DLD1 (cell line): ENCODE data around the gene PDLIM7.

ENCODE experiments used
- in situ Hi-C: cut with HindIII; loops from 2 replicates; pipeline ENCODE4 v1.10.0; 2017; ENCODE audit warnings: low sequenced_read_pairs

PDLIM7 gene

DNA sequence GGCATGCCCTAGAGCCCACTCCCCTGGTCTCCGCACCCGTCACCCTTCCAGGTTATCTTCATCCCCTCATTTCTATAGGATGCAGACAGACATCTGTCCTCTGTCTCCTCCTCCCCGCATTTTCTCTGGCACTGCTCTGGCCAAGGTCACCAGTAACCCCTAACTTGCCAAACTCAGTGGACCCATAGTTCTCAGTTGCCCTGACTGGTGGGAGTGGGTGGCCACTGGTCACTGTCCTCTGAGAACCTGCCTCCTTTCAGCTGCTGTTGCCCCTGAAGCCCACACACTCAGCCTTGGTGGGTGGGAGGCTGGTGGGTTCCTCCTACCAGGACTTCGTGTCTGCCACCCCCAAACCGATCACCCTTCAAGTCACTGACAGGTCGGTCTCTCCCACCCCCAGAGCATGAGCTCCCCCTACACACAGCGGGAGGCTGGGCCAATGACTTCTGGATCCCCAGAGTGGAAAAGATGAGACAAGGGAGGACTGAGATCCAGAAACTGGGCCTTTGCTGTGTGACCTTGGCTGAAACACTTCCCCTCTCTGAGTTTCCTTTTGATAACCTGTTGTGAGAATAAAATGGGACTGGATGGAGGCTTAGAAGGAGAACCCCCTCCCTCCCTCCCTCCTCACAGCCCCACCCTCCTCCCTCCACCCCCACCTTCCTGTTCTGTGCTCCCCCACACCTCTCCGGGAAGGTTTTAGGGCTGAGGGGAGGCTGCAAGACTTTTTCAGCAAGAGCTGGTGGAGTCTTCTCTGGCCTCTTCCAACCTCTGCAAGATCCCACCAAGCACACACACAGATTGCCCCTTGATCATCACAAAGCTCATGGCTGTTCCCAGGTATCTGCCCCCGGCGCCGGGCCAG lies 21.6 kb downstream of the PDLIM7 start:
- in situ Hi-C loops = no loop called here

DNA sequence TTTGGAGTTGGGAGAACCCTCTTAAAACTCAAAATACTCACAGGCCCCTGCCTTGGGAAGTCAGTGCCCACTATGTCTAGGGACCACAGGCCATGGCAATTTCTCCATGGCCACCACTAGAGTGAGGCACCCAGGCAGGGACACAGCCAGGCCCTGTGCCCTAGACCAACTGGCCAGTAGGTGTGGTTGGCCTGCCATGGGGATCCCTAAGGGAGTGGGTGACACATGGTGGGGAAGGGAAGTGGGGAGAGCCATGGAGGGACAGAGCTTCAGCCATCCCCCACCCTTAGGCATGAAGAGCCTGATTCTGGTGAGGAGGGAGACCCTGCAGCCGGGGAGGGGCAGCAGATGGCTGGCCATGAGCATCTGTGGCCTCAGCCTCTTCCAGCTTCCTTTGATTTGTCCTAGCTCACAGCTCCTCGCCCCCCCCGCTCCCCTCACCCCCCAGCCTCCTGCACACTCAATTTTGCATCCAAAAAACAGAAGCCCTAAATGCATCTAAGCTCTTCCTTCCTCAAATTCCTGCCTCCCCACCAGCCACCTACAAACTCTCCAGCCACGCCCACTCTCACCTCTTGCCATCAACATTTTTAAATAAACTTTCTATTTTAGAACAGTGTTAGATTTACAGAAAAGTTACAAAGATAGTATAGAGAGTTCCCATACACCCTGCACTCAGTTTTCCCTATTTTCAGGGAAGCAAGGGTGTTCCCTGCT lies 22.4 kb downstream of the PDLIM7 start:
- in situ Hi-C loops = no loop called here

DNA sequence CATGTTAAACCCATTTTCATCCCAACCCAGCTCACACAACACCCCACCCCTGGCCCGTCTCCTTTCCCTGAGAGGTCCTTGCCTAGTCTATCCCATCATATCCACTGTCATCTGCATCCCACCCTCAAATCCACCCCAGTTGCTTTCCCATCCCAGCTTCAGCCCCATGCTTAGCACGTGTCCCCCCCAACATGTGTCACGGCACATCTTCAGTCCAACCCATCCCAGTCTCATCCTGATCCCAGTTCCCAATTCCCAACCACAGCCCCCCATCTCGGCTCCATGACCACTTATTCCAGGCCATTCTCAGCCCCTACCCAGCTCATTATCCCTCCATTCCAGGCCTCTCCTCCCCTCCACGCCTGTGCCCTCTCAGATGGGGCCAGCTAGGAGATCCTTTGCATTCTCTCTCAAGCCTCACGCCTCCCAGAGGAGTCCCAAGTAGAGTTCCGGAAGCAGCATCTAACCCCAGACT lies 23.4 kb downstream of the PDLIM7 start:
- in situ Hi-C loops = no loop called here

DNA sequence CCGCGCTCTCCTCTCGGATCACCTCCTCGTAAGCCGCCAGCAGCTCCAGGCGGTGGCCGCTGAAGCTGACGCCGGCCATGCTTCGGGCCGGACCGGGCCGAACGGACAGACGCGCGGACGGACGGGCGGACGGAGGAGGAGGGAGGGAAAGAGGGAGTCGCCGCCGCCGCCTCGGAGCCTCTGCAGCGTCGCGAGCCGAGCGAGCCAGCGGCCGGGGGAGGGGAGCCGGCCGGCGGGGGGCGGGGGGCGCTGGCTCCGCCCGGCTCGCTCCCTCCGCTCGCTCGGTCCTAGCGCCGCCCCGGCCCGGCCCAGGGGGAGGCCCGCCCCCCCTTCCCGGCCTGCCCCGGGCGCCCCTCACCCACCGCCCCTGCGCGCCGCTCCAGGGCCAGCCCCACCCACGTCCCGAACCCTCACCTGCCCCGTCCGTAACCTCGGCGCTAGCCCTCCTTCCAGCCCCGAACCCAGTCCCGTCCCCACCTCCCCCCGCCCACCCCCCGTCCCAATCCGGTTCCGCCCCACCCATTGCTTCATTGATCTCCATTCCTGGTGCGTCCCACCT lies 23.9 kb downstream of the PDLIM7 start, which contains the start of gene DBN1:
DBN1 (minus strand) TSS at position 192 of the 559 bp plus-strand sequence; CDS start at position 79, 113 bp downstream.
- in situ Hi-C loops = no loop called here

DNA sequence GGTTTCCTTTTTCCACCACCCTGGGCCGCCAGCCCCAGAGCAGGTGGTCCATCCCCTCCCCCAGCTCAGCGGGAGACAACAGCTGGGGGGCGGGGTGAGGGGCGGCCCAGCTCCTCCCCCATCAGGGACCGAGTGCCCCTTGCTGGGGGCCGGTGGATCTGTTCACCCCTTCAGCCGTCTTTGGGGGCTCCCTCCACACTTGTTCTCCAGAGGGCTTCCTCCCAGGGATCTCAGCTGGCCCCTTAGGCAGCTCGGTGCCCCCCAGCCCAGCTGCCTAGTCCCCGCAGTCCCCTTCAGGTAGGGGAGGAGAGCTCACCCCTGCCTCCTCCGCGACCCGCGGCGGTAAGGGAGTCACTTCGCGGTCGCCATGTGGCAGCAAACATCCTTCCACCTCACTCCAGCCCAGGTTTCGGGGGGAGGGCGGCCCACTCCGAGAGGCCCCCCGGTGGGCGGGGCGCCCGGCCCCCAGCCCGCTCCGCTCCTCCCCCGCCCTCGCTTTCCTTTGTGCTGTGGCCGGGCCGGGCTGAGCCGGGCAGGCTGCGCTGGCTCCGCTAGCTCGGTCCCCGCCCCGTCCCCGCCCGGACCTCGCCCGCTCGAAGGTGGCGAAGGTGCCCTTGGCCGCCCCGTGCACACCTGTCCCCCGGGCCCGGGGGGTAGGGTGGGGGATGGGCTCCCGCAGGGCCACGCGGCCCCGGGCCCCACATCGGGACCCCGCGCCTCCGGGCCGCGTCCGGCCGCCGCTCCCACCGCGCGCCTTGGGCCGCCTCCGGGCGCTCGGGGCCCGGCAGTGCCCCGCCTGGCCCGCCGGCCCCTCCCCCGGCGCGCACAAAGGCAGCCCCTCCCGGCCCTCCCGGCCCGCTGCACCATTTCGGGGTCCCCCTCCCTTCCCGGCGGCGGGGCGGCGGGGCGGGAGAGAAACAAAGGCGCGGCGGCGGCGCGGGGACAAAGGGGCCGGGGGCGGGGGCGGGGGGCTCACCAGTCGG lies 24.7 kb downstream of the PDLIM7 start:
- in situ Hi-C loops = no loop called here

DNA sequence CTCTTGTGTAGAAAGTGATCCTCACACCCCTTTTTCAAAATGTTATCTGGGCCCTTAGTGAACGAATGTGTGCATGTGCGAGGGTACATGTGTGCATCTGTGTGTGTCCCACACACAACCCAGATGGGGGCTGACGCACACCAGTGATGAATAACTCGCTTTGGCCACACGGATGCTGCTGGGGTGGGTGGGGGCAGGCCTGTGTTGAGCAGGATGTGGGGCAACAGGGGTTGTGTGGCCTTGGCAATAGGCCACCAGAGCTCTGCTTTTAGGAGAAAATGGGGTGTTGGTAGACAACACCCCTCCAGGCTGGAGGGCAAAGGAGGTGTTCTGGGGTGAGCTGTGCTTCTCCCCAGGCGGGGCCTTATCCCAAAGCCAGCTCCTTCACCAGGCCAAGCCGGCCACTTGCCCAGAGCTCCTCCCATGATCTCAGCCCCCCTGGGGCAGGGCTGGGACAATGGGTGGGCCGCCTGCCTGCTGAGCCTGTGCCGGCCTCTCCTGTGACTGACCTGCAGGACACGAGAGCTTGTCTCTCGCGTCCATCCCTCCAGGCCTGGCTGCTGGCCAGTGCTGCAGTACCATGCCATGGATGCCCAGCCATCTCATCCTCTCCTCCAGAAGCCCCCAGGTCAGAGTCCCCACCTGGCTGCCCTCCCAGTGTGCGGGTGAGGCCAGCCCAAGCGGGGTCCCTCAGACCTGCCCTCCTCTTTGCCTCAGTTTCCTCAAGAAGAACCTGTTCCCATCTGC lies 25.6 kb downstream of the PDLIM7 start:
- in situ Hi-C loops = no loop called here

DNA sequence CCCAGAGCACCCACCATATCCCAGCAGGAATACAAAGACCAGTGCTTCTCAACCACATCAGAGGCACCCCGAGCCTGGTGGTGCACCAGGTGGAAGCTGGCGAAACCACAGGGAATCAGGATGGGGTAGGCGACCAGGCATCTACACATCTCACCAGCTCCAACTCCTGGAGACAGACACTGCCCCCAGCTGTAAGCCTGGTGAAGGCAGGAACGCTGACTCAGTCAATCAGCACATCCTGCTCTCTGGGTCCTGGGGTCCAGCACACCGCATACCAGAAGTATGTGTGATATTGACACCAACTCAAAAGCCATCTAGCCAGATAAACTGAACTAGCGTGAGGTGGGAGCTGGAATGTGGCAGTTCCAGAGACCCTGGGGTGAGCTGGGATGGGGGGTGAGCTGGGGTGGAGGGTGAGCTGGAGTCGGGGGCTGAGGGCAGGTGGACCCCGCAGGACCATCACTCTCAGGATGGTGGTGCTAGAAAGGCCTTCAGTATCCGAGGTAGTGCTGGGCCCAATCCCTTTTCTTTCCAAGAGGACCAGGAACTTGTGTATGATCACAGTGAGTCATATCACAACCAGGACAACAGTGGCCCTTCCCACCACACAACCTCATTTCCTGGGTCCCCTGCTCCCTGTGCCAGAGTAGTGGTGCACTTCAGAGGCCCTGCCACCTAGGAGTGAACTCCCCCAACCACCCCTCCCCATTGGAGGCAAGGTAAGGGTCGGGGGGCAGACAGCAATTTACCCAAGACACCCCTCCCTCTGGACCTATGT lies 26.5 kb downstream of the PDLIM7 start:
- in situ Hi-C loops = no loop called here

DNA sequence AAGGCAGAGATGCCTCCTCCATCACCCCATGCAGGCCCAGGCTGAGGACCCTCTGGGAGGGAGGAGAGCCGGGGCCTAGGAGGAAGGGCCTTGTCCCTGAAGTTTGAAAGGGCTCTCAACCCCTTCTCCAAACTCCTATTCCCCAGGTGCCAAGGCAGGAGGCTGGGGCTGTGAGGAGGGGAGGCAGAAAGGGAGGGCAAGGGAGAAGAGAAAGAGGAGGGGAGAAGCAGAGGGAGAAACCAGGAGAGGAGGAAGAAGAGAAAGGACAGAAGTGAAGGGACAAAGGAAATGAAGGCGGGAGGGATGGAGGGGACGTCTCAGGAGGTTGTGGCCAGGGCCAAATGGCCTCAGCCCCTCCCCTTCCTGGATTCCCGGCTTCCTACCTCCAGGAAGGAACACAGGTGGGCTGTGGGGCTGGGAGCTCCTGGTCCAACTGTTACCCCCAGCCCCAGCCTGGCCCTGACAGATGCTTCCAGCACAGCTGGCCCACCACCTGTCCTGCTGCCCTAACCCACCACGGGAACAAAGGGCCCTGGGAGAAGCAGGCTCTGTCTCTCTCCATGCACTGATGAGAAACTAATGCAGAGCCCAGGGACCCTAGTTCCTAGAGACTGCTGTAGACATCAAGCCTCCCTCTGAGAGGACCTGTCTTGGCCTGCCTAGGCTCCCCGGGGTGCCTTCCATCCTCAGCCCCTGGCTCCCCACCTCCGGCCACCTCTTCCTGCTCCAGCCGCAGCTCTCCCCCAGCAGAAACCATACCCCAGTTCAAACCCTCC lies 27.5 kb downstream of the PDLIM7 start:
- in situ Hi-C loops = no loop called here

DNA sequence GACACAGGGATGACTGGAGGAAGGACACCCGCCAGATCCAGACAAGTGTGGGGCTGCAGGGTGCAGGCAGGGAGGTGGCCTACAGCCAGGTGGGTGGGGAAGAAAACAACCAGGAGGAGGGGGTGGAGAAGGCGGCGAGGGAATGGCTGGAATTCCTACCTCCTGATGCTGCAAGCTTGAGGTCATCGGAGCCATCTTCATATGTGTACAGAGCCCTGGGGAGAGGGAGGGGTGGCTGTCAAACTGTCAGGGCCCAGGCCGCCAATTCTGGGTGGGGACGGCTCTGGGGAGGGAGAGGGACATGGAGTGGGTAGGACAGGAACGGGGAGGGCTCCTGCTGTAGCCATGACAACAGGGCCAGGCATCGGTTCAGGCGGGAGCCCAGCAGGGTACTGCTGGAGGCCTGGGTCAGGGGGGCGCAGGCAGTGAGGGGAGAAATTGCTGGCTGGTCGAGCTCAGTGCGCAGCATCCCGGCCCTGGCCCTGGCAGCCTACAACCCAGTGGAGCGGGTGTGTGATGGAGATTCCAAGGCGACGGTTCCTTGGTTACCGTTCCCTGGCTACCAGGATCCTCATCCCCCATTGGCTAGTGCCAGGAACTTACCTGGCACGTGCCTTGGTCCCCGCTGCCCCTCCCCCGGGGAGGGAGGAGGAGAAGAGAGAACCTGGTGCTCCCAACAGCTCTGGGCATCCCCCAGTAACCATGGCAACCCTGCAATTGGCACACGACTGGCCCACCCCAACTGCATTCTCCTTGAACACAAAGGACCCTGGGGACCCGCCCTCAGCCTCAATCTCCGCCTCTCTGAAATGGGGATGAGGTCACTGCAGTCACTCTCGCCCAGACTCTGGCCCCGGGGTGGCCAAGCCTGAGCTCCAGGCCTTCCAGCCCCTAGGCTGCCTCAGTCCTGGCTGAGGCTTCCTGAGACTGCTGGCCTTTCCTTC lies 28.4 kb downstream of the PDLIM7 start:
- in situ Hi-C loops = no loop called here

DNA sequence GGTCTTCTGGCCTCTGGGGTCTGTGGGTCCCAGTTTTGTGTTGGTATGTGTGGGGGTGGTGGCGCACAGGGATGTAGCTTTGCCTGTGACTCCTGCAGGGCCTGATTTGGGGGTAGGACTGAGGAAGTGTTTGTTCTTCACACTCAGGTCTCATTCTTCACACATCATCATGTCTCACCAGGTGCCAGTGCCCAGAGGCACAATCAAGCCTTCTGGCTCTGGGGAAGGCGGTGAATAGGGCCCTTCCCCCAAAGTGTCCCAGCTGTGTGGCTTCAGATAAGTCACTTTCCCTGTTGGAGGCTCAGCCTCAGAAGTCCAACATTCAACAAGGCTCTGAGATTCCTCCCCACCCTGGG lies 29.1 kb downstream of the PDLIM7 start:
- in situ Hi-C loops = no loop called here

DNA sequence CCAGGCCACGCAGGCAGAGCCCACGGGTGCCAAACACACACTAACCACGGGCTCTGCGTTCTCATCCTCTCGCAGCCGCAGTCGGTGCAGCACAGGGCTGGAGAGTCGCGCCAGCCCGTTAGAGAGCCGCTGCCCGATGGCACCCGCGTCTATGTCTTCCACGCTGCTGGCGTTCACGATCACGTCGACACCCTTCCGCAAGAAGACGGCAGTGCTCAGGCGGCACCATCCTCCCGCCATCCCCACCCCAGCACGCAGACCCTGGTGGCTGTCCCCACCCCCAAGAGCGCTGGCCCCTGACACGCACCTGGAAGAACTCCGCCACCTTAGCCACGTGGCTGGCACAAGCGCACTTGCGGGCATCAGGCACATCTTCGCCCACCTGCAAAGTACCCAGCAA lies 30.0 kb downstream of the PDLIM7 start:
- in situ Hi-C loops = no loop called here

DNA sequence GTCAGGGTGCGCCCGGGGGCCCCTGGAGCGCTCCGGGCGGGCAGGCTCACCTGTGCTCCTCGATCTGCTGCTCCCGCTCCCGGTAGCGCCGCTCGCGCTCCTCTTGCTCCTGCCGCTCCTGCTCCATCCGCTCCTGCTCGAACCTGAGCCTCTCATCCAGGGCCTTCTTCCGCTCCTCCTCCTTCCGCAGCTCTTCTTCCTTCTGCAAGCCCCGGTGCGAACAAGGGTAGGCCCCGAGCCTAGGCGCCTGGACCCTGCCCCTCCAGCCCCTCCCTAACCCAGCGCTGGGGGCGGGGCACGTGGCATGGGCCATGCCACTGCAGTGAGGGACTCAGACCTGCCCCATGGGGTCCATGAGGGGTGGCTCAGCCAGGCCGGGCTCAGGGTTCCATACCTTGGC lies 30.5 kb downstream of the PDLIM7 start:
- in situ Hi-C loops = no loop called here

DNA sequence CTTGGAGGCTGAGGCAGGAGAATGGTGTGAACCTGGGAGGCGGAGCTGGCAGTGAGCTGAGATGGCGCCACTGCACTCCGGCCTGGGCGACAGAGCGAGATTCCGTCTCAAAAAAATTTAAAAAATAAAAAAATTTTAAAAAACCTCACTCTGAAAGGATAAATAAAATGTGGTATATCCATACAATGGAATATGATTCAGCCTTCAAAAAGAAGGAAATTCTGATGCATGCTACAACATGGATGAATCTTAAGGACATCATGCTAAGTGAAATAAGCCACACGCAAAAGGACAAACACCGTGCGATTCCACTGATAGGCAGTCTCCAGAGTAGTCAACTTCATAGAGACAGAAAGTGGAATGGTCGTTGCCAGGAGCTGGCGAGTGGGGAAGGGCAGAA lies 32.4 kb downstream of the PDLIM7 start:
- in situ Hi-C loops = no loop called here

DNA sequence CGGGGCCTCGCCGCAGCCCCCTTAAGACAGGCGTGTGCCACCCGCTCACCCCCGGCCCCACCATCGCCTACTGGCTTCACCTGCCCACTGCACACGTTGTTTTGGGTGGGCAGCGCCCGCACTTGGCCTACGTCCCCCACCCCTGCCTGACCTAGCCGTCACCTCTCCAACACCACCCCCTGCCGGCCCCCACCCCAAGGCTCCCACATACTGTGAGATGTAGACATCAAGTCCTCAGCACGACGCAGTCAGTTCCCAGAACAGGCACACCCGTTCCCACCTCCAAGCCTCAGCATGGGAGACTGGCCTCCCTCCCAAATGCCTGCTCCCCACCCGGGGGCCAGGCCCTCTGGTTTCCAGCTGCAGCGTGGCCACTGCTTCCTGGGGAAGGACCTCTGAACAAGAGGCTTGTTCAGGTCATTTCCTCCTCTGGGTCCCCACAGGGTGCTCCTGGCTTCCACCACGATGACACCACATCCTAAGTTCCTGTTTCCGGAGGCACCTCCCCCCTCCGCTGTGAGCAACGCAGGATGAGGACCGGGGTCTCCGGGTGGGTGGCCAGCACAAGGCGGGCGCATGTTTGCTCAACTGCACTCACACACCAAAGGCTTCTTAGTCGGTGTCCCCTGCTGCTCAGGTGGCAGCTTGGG lies 35.3 kb downstream of the PDLIM7 start:
- in situ Hi-C loops = no loop called here

DNA sequence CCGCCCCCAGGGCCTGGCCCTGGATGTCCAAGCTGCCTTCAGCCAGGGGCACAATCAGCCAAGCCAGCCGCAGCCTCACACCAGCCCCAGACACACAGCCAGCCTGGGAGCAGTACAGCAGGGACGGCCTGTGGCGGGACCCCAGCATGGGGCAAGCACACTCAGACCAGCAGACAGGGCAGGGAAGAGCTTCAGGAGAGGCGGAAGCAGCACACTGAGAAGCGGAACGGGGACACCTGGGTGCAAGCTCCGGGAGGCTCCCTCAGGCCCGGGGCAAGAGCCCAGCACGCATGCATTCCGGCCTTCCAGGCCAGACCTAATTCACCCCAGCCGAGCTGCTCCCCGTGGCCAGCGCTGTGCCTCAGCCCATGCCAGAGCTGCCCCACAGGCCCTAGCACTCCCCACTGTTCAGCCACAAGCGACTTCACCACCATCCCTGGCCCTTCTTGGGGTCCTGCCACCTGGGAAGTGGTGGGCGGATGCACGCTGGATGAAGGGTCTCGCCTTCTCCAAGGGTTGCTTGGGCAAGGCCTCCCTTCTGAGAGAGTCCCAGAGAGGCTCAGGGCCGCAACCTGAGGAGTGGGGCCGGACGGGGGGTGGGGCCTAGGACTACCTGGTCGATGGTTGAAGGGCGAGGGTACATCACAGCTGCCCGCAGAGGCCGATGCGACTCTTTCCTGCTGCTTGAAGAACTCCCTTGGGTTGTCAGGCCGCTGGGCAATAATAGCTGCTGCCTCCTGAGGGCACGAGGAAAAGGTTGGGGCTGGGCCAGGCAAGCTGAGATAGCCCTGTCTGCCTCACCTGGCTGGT lies 37.4 kb downstream of the PDLIM7 start:
- in situ Hi-C loops = no loop called here

DNA sequence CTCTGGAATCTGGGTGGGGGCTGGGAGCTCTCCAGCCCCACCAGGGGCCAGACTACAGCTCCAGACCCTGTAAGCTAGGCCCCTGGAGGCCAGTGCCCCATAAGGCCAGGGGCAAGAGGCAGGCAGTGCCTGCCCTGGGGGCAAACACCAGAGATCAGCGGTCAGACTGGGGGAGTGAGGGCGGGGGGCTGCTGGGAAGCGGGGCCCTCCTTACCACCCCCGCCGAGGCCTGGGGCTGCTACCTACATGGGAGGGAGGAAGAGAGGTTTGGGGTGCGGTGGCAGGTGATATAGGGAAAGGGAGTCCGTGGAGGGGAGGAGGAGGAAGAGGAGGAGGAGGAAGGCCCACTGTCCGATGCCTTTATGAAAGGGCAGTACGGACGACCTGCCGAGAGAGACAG lies 38.0 kb downstream of the PDLIM7 start:
- in situ Hi-C loops = no loop called here
